22Rv1 (cell line): ENCODE results near the gene AATK.

Experiments used
- CTCF ChIP-seq: fragments of 450-650 bp; IDR thresholded peaks from 2 replicates; pipeline ENCODE4 v1.5.1; 2017; ENCODE audit warnings: mild to moderate bottlenecking
- ZFX ChIP-seq: fragments of 450-650 bp; IDR thresholded peaks from 2 replicates; pipeline ENCODE4 v1.6.1; 2017; ENCODE audit warnings: antibody characterized with exemption, borderline replicate concordance

GRCh38 chr17:81203136-81203535 lies 37.1 kb upstream of the AATK start:
- no peak for TF ChIP-seq CTCF
- TF ChIP-seq ZFX, result no peak
